GM04503 (cell line): Measurements from ENCODE around the gene ABCD1.

Experiments used
- DNase-seq: peaks from one replicate; pipeline ENCODE4 v3.0.0-alpha.2; 2012; ENCODE audit warnings: low read depth

ABCD1 gene

DNA sequence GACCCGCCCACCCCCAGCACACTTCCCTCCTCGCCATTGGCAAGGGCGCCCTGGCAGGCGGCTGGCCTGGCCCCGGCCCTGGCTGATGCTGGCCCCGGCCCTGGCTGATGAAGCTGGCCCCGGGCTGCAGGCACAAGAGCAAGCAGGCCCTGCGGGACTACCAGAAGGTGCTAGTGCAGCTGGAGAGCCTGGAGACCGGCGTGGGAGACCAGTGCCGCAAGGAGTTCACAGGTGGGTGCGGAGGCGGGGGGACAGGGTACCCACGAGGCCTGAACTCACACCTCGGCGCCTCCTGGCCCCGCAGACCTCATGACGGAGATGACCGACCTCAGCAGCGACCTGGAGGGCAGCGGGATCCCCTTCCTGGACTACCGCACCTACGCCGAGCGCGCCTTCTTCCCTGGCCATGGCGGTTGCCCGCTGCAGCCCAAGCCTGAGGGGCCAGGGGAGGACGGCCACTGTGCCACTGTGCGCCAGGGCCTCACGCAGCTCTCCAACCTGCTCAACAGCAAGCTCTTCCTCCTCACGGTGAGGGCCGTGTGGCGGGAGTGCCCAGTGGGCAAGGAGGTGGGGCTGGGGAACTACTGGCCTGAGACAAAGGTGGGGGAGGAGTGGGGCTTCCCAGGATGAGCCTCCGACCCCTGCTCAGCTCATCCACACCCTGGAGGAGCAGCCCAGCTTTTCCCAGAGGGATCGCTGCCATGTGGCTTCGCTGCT lies 50.1 kb downstream of the ABCD1 start:
- DNase-seq, result no peak

GRCh38 chrX:153775293-153776119 lies 50.9 kb downstream of the ABCD1 start:
- no peak for DNase-seq

DNA sequence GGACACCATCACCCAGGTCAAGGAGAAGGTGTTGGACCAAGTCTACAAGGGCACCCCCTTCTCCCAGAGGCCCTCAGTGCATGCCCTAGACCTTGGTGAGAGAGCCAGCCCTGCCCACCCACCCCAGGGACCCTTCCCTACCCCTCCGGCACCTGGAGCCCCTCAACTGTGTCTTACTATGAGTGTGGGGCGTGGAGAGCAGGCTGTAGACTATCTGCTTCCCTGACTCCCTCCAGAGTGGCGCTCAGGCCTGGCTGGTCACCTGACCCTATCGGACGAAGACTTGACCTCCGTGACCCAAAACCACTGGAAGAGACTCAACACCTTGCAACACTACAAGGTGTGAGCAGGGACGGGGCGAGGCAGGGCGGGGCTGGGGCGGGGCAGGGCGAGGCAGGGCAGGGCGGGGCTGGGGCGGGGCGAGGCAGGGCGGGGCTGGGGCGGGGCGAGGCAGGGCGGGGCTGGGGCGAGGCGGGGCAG lies 51.5 kb downstream of the ABCD1 start:
- DNase-seq, result no peak

- no peak for DNase-seq
Observed at GRCh38 chrX:153776611-153777045, 52.0 kb downstream of the ABCD1 start.

GRCh38 chrX:153777261-153778090 lies 52.8 kb downstream of the ABCD1 start:
- DNase-seq, result no peak

DNA sequence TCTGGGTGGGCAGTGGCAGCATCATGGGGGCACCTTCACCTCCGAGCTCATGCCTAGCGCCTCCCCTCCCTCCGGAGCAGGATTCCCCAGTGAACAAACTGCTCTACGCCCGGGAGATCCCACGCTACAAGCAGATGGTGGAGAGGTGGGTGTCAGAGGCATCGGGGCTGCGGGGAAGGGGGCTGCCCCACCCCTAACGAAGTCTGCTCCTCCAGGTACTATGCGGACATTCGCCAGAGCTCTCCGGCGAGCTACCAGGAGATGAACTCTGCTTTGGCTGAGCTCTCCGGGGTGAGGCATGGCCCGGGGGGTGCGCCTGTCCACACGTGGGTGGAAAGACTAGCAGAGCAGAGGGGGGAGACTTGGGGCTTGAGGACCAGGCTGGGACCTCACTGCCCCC lies 53.5 kb downstream of the ABCD1 start:
- no peak for DNase-seq

- no peak for DNase-seq
Observed at GRCh38 chrX:153778684-153779101, 54.0 kb downstream of the ABCD1 start.

DNA sequence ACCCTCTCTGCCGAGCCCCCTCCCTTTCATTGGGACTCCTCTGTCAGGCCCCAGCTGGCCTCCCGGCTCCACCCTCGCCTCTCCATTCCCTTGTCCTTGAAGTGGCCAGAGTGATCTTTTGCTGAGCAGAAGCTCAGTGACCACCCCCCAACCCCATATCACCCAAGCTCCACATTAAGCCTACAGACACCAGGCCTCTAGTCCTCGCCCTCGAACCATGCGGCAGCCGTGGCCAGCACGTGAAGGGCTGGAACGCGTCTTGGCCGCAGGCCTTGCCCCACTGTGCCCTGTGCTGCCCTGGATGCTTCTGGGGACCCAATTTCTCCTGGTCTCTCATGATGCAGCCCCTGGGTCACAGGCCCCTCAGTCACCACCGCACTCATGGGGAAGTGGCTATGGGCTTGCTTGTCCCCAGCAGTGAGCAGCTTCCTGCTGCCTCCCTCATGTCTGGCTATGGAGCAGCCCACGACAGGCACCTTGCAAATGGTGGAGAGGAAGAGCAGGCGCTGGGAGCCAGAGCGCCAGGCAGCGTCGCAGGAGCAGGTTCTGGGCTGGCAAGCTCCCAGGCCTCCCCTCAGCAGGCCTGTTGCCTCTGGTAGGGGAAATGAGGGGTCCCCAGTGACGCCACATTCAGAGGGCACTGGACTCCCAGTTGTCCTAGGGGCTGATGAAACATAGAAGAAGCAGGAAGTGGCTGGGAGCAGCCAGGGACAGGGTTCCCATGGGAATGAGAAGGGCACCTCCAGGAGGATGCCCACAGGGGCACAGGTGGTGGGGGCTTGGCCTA lies 55.4 kb downstream of the ABCD1 start:
- no peak for DNase-seq

GRCh38 chrX:153780678-153781427 lies 56.2 kb downstream of the ABCD1 start, which contains the start of gene SRPK3:
TSS of gene SRPK3 (plus strand) at chrX:153781041. CDS start at chrX:153781087, 46 bp downstream.
- no peak for DNase-seq

DNA sequence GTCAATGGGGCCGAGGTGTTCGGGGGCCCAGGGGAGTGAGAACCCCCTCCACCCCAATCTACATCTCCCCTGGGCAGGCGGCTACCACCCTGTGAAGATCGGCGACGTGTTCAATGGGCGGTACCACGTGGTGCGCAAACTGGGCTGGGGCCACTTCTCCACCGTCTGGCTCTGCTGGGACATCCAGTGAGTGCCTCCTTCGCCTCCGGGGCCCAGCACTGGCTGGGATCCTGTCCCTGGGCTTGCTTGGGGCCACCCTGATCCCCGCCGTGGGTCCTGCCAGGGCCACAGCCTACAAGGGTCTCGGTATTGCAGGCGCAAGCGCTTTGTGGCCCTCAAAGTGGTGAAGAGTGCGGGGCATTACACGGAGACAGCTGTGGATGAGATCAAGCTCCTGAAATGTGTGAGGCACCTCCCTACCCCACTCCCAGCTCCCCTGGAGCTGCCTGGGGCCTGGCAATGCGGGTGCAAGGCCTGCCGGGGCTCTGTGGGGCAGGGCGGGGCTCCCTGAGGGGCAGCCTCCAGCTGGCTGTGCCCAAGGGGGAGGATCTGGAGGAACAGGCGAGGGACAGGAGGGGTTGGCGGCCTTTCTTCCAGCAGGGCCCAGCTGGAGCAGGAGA lies 56.9 kb downstream of the ABCD1 start:
- DNase-seq, result no peak

DNA sequence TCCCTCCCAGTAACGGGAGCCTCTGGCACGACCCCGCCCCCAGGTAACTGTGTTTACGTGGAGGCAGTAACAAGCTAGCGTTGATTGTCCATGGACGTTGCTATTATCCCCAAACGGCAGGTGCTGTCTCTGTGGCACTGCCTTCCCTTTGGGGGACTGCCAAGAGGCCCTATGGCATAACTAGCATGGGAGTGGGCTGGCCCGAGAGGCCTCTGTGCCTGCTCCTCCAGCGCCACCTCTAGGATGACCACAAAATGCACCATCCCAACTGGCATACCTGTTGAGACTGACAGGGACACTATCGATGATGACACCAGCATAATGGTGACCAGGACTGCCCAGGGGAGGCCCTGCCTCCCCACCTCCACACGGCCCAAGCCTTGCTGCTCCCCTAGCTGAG lies 57.7 kb downstream of the ABCD1 start:
- no peak for DNase-seq

GRCh38 chrX:153782871-153783270 lies 58.2 kb downstream of the ABCD1 start:
- no peak for DNase-seq

- no peak for DNase-seq
Observed at GRCh38 chrX:153783378-153784013, 58.8 kb downstream of the ABCD1 start.

GRCh38 chrX:153784325-153784967 lies 59.8 kb downstream of the ABCD1 start:
- DNase-seq, result no peak

DNA sequence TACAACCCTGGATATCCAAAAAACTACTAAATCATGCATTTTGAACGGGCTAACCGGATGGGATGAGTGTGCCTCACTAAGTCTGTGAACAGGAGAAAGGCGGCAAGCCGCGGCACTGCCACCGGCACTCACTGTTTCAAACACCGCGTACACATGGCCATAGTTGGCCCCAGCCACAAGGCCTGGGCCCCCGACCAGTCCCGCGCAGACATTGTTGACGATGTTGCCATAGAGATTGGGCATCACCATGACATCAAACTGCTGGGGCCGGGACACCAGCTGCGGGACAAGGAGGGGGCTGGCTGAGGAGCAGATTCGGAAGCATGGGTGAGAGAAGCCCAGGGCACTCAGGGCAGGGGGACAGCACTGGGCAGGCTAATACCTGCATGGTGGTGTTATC lies 62.0 kb downstream of the ABCD1 start:
- no peak for DNase-seq

- DNase-seq, result no peak
Observed at GRCh38 chrX:153789654-153790053, 65.0 kb downstream of the ABCD1 start.

GRCh38 chrX:153791104-153791852 lies 66.6 kb downstream of the ABCD1 start:
- no peak for DNase-seq

DNA sequence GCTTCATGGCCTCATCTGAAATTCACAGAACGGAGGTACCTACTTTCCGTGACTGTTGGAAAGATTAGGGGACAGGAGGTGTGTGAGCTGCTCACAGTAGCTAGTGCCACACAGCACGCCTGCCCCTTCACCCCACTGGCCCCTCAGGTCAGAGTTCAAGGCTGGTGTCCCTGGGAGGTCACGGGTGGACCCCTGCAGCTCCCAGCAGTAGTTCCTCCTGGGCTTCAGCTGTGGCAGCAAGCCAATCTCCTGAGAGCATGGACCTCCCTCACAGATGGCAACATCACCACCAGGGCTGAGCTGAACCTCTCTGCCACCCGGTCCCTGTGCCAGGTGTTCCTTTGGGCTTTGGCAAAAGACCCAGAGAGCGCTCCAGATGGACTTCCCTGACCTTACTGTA lies 67.7 kb downstream of the ABCD1 start:
- DNase-seq, result no peak
